Measurements from ENCODE around the gene RRAD.
A peak's percentile ranks its signal among the peaks of the same experiment; 100 is the strongest.

The RRAD gene

DNA sequence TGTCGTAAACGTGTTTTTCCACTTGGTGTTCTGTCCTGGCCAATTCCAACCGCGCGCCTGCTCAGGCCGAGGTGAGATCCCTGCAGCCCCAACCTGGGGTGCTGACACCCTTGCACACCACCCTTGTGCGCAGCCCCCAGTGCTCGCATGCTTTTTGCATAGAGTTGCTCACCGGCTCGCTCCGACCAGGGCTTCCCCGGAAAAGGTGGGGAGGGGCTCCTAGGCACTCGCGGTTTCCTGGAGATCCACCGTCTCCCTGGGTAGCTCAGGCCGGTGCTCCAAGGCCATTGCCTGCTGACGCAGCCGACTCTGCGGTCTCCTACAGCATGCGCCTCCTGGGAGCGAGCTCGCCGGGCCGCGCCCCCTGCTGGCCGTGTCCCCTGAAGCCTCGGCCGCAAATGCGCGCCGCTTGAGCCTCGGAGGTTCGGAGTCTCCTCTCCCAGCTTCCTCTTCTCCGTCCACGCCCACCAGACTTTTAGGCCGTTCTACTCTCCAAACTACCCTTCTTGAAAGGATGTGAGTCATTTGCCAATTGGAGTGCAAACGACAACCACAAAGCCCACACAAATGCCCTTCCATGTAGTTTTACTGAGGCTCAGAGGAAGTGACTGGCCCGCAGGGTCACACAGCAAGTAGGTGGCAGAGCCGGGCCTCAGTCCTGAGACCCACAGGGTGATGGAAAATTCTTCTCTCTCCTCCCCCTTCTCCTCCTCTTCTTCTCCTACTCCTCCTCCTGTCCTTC, 52.2 kb downstream of the RRAD start:
- peak; percentile 94 for FAIRE-seq

DNA sequence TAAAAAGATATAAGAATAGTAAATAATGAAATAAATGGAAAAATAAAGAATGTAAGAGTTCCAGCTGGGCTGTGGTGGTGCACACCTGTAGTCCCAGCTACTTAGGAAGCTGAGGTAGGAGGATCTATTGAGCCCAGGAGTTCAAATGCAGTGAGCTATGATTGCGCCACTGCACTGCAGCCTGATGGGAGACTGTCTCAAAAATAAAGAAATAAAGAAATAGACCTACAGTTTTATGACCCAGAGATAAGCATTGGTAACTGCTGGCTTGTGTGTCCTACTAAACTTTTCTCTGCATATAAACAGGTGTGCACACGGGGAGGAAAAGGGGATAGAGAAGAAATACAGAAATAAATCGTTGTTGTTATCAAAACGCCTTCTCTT, 52.8 kb downstream of the RRAD start:
- no peak for FAIRE-seq

DNA sequence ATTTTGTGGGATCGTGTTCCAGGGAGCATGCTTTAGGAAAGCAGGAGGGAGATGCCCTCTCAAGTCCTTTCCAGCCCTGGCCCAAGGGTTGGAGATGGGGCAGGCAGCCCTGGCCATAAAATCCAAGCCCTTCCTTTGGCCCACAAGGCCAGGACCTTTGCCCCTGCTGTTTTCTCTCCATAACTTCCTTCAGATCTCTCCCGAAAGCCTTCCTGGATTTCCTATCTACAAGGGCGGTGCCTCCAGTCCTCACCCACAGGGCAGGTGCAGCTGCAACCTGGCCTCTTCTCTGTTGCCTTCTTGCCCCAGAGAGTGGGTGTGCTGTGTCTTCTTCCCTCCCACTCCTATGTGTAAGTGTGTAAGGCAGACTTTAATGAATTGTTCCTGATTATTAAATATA, 53.5 kb downstream of the RRAD start:
- no peak for FAIRE-seq

Data from G401.6 (cell line).